HepG2 (cell line): Measurements from ENCODE around the gene CAPRIN2. TPM values are rescaled to one million over a fixed set of nuclear protein-coding genes. Genes with fewer than 3 reads are reported as not detected.
A peak's percentile ranks its signal among the peaks of the same experiment; 100 is the strongest.

Experiments used
- ETV5 ChIP-seq: IDR thresholded peaks from 2 replicates; pipeline ENCODE4 v1.6.1; 2018; ENCODE audit warnings: missing biosample characterization, missing genetic modification reagents, inconsistent platforms, borderline replicate concordance
- MED13 ChIP-seq: sonication (generic); formaldehyde crosslinking; IDR thresholded peaks from 2 replicates; pipeline ENCODE4 v1.5.0; 2020; ENCODE audit warnings: missing genetic modification reagents
- PITX1 ChIP-seq: sonication (generic); formaldehyde crosslinking; IDR thresholded peaks from 2 replicates; pipeline ENCODE4 v1.5.1; 2020; ENCODE audit warnings: mild to moderate bottlenecking, missing genetic modification reagents
- PRDM10 ChIP-seq: sonication (generic); formaldehyde crosslinking; IDR thresholded peaks from 2 replicates; pipeline ENCODE4 v1.4.0; 2020; ENCODE audit warnings: low read depth, missing genetic modification reagents
- RNF219 ChIP-seq: sonication (generic); formaldehyde crosslinking; IDR thresholded peaks from 2 replicates; pipeline ENCODE4 v1.5.0; 2020; ENCODE audit warnings: mild to moderate bottlenecking, missing genetic modification reagents
- ZFP62 ChIP-seq: sonication (generic); formaldehyde crosslinking; IDR thresholded peaks from 2 replicates; pipeline ENCODE4 v1.4.0; 2020; ENCODE audit warnings: missing genetic modification reagents
- ZKSCAN1 ChIP-seq: fragments of 150-350 bp; IDR thresholded peaks from 2 replicates; pipeline ENCODE4 v1.6.1; 2014; ENCODE audit warnings: low read length
- ZNF460 ChIP-seq: sonication (generic); formaldehyde crosslinking; IDR thresholded peaks from 2 replicates; pipeline ENCODE4 v1.5.1; 2020; ENCODE audit warnings: missing genetic modification reagents, mild to moderate bottlenecking, borderline replicate concordance
- ZNF556 ChIP-seq: sonication (generic); formaldehyde crosslinking; IDR thresholded peaks from 2 replicates; pipeline ENCODE4 v1.4.0; 2020; ENCODE audit warnings: mild to moderate bottlenecking, missing genetic modification reagents, borderline replicate concordance
- polyA plus RNA-seq, 8 experiments: library from polyadenylated mRNA; depleted of rRNA in 3 of 8; stranded (reverse) in 7 of 8; unstranded in 1 of 8; fragments of >200 nt; fragmentation: Illumina TruSeq in 4 of 8; extraction: Trizol in 4 of 8; gene quantifications; 2 replicates each; pipeline versions ENCODE4 v1.2.1 to v1.2.3, GENCODE V29; 2011 to 2016; ENCODE audit warnings: low read depth in 4 of 8, missing spikeins in 1 of 8, mixed read lengths in 1 of 8; ENCODE audit not compliant: insufficient read depth in 1 of 8
- total RNA-seq, 5 experiments: library from RNA; depleted of rRNA; stranded (reverse); fragments of >200 nt; fragmentation: Illumina TruSeq; extraction: Trizol; gene quantifications; 2 replicates each; pipeline ENCODE4 v1.2.3, GENCODE V29; 2016; ENCODE audit warnings: low read depth in 1 of 5
- TF ChIP-seq, protein P1 (sequence below): IDR thresholded peaks from 2 replicates; pipeline ENCODE4 v1.6.1; 2016; ENCODE audit warnings: control low read depth
- TF ChIP-seq, protein P2 (sequence below): sonication (generic); formaldehyde crosslinking; IDR thresholded peaks from 2 replicates; pipeline ENCODE4 v1.8.0; 2022; ENCODE audit warnings: missing genetic modification reagents, mild to moderate bottlenecking, moderate library complexity, borderline replicate concordance
- TF ChIP-seq, protein P3 (sequence below): sonication (generic); formaldehyde crosslinking; IDR thresholded peaks from 2 replicates; pipeline ENCODE4 v1.4.0; 2020; ENCODE audit warnings: mild to moderate bottlenecking, missing genetic modification reagents

Gene CAPRIN2
- total and polyA plus RNA-seq, 2 of the 13 experiments (the other 11 are each of a cell fraction or from before 2014, with no cell fraction given), result 21.7 to 30.6 TPM

GRCh38 chr12:30754750-30755394 is at the start of gene CAPRIN2 (continued):
- no peak for TF ChIP-seq RNF219
- TF ChIP-seq PITX1 (CRISPR knock-in tag), result peak; percentile 81
- TF ChIP-seq, protein P1, sequence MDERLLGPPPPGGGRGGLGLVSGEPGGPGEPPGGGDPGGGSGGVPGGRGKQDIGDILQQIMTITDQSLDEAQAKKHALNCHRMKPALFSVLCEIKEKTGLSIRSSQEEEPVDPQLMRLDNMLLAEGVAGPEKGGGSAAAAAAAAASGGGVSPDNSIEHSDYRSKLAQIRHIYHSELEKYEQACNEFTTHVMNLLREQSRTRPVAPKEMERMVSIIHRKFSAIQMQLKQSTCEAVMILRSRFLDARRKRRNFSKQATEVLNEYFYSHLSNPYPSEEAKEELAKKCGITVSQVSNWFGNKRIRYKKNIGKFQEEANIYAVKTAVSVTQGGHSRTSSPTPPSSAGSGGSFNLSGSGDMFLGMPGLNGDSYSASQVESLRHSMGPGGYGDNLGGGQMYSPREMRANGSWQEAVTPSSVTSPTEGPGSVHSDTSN, result no peak
- TF ChIP-seq MED13, result no peak
- TF ChIP-seq, protein P2, sequence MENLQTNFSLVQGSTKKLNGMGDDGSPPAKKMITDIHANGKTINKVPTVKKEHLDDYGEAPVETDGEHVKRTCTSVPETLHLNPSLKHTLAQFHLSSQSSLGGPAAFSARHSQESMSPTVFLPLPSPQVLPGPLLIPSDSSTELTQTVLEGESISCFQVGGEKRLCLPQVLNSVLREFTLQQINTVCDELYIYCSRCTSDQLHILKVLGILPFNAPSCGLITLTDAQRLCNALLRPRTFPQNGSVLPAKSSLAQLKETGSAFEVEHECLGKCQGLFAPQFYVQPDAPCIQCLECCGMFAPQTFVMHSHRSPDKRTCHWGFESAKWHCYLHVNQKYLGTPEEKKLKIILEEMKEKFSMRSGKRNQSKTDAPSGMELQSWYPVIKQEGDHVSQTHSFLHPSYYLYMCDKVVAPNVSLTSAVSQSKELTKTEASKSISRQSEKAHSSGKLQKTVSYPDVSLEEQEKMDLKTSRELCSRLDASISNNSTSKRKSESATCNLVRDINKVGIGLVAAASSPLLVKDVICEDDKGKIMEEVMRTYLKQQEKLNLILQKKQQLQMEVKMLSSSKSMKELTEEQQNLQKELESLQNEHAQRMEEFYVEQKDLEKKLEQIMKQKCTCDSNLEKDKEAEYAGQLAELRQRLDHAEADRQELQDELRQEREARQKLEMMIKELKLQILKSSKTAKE (CRISPR knock-in tag), result peak; percentile 92
- TF ChIP-seq ZKSCAN1, result peak; percentile 16; the same call in 1 of the 2 replicates
- TF ChIP-seq ETV5 (CRISPR knock-in tag), result peak; percentile 97
- TF ChIP-seq PRDM10, result no peak
- no peak for TF ChIP-seq ZFP62 (CRISPR knock-in tag)
- TF ChIP-seq, protein P3, sequence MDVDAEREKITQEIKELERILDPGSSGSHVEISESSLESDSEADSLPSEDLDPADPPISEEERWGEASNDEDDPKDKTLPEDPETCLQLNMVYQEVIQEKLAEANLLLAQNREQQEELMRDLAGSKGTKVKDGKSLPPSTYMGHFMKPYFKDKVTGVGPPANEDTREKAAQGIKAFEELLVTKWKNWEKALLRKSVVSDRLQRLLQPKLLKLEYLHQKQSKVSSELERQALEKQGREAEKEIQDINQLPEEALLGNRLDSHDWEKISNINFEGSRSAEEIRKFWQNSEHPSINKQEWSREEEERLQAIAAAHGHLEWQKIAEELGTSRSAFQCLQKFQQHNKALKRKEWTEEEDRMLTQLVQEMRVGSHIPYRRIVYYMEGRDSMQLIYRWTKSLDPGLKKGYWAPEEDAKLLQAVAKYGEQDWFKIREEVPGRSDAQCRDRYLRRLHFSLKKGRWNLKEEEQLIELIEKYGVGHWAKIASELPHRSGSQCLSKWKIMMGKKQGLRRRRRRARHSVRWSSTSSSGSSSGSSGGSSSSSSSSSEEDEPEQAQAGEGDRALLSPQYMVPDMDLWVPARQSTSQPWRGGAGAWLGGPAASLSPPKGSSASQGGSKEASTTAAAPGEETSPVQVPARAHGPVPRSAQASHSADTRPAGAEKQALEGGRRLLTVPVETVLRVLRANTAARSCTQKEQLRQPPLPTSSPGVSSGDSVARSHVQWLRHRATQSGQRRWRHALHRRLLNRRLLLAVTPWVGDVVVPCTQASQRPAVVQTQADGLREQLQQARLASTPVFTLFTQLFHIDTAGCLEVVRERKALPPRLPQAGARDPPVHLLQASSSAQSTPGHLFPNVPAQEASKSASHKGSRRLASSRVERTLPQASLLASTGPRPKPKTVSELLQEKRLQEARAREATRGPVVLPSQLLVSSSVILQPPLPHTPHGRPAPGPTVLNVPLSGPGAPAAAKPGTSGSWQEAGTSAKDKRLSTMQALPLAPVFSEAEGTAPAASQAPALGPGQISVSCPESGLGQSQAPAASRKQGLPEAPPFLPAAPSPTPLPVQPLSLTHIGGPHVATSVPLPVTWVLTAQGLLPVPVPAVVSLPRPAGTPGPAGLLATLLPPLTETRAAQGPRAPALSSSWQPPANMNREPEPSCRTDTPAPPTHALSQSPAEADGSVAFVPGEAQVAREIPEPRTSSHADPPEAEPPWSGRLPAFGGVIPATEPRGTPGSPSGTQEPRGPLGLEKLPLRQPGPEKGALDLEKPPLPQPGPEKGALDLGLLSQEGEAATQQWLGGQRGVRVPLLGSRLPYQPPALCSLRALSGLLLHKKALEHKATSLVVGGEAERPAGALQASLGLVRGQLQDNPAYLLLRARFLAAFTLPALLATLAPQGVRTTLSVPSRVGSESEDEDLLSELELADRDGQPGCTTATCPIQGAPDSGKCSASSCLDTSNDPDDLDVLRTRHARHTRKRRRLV (CRISPR knock-in tag), result no peak
- no peak for TF ChIP-seq ZNF556 (CRISPR knock-in tag)
- TF ChIP-seq ZNF460, result no peak
